ENCODE results near the gene PSMD8. TPM values are rescaled to one million over a fixed set of nuclear protein-coding genes. Genes with fewer than 3 reads are reported as not detected.

The PSMD8 gene
- total RNA-seq, 4 donors from 2014 or later: 819 to 1,400 (median 1,309) TPM

DNA sequence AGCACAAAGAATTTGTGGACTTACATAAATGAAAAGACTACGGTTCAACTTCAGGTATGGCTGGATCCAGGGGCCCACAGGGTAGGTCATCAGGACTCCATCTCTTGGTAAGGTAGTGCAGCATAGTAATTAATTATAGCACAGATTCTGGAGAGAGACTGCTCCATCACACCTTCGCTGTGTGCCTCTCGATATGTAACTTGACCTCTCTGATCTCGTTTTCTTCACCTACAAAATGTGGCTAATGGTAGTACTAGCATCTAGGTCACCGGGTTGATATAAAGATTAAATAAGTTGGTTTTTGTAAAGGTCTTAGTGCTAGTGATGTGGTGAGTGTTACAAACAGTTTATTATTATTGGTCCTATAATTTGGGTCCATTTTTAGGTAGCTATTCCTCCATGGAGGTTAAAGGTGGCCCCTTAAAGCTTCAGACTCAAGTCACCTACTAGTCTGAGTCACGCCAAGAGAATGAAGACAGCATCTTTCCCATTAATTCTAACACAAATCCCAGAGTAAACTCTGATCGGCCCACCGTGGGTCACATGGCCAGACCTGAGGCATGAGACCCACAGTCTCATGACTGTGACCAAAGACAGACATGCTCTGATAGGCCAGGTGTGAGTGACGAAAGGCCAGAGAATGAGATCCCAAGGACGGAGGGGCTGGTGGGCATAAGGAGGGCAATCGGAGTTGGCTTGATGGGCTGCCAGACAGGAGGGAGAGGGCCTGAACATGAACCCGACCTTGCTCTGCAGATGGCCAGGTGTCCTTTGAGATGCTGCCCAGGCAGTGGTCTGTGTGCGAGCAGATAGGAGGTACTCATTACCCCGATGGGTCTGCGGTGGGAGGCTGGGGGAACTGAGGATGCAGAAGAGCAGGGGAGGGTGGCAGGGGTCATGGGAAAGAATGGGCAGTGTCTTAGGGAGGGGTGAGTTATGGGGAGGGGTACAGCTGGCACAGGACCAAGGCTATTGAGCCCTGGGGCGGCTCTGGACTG, 18.3 kb upstream of the PSMD8 start:
- no peaks in the 10 kb centered on the region for H3K4me1 ChIP-seq
- in situ Hi-C loops (cut with MboI; ENCODE audit: low sequenced_read_pairs in 4 of 4): no loop called here

DNA sequence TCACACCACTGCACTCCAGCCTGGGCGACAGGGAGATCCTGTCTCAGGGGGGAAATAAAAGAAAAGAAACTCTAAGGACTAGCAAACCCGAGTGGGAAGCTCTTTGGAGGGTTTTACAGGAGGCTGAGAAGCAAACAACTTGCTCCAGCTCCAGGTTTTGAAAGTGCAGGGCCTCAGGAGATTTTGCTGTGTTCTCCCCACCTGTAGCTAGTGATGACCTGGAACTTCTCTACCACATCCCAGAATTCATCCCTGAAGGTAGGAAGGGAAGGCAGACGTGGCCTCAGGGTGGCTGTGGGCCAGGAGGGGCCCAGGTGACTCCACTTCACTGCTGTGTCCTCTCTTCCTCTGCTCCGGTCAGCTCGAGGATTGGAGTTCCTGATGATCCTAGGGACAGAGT, 16.3 kb upstream of the PSMD8 start:
- no peaks in the 10 kb centered on the region for H3K36me3 ChIP-seq
- intact Hi-C loops (cut with DNase I; ENCODE audit: low total_unique reads) (no loop called here), in situ Hi-C loops (cut with MboI; ENCODE audit: low sequenced_read_pairs in 4 of 4) (no loop called here)
- H3K4me1 ChIP-seq: peaks cover 5 to 14% of the 10 kb centered on the region in 2 donors
- no peak overlapping the region for H3K27ac ChIP-seq
- no peak for ATAC-seq
- H3K4me3 ChIP-seq: no peak overlapping the region
- no peak for DNase-seq
- H3K27me3 ChIP-seq: peaks cover 25 to 40% (median 28%) of the 10 kb centered on the region in 3 donors
- no peaks in the 10 kb centered on the region for H3K9me3 ChIP-seq
- TF ChIP-seq, protein P1, sequence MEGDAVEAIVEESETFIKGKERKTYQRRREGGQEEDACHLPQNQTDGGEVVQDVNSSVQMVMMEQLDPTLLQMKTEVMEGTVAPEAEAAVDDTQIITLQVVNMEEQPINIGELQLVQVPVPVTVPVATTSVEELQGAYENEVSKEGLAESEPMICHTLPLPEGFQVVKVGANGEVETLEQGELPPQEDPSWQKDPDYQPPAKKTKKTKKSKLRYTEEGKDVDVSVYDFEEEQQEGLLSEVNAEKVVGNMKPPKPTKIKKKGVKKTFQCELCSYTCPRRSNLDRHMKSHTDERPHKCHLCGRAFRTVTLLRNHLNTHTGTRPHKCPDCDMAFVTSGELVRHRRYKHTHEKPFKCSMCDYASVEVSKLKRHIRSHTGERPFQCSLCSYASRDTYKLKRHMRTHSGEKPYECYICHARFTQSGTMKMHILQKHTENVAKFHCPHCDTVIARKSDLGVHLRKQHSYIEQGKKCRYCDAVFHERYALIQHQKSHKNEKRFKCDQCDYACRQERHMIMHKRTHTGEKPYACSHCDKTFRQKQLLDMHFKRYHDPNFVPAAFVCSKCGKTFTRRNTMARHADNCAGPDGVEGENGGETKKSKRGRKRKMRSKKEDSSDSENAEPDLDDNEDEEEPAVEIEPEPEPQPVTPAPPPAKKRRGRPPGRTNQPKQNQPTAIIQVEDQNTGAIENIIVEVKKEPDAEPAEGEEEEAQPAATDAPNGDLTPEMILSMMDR (IDR thresholded peaks at IDR 0.05 in 4 of 5, conservative IDR thresholded peaks at IDR 0.05 in 1 of 5): no peak
- TF ChIP-seq POLR2A (IDR thresholded peaks at IDR 0.05): no peak

More for the DNA sequence above, 18.3 kb upstream of the PSMD8 start:
- intact Hi-C loops (cut with DNase I; ENCODE audit: low total_unique reads): no loop called here
- Histone ChIP-seq H3K27me3 (peaks cover 32 to 41% (median 39%) of the 10 kb centered on the region in 3 donors), H3K36me3 (no peaks in the 10 kb centered on the region), H3K9me3 (no peaks in the 10 kb centered on the region), H3K27ac (no peak overlapping the region), H3K4me3 (no peak overlapping the region)
- ATAC-seq (no peak), DNase-seq (no peak)
- TF ChIP-seq, protein P1 (IDR thresholded peaks at IDR 0.05 in 4 of 5, conservative IDR thresholded peaks at IDR 0.05 in 1 of 5): no peak
- TF ChIP-seq POLR2A (IDR thresholded peaks at IDR 0.05): no peak

DNA sequence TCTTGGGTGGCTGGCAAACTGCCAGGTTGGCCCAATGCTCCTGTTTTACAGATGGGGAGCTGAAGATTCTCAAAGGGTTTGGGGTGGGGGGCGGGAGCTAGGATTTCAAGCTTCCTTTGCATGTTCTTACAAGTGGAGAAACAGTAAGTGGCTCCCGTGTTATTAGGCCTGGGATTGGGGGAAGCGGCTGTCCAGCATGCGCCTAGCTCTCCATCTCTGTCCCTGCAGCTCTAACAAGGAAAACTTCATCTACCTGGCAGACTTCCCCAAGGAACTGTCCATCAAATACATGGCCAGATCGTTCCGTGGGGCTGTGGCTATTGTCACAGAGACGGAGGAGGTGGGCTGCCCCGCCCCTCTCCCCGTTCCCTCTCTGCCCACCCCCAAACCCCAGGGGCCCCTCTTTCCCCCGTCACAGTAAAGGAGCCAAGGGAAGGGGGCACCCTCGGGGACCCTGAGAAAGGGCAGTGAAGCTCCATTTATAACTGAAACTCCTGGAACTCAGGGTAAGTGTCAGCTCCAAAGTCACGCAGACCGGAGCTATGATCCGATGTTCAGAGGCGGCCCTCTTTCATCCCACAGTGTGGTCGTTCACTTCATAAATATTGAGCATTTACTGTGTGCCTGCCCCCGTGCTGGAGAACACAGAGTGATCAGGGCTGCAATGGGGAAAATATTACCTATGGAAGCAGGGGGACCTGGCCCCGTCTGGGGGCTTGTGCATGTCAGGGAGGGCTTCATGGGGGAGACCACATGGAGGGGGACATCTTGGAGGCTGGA, 14.9 kb upstream of the PSMD8 start:
- TF ChIP-seq POLR2A (IDR thresholded peaks at IDR 0.05): no peak
- TF ChIP-seq, protein P1 (IDR thresholded peaks at IDR 0.05 in 4 of 5, conservative IDR thresholded peaks at IDR 0.05 in 1 of 5): no peak
- DNase-seq (no peak), ATAC-seq (no peak)
- peaks cover 5 to 14% of the 10 kb centered on the region in 2 donors for H3K4me1 ChIP-seq
- no peak overlapping the region for H3K27ac ChIP-seq
- no peak overlapping the region for H3K4me3 ChIP-seq
- H3K9me3 ChIP-seq: no peaks in the 10 kb centered on the region
- intact Hi-C loops (cut with DNase I; ENCODE audit: low total_unique reads) (no loop called here), in situ Hi-C loops (cut with MboI; ENCODE audit: low sequenced_read_pairs in 4 of 4) (no loop called here)
- H3K36me3 ChIP-seq: no peaks in the 10 kb centered on the region
- H3K27me3 ChIP-seq: peaks cover 21 to 34% (median 25%) of the 10 kb centered on the region in 3 donors

DNA sequence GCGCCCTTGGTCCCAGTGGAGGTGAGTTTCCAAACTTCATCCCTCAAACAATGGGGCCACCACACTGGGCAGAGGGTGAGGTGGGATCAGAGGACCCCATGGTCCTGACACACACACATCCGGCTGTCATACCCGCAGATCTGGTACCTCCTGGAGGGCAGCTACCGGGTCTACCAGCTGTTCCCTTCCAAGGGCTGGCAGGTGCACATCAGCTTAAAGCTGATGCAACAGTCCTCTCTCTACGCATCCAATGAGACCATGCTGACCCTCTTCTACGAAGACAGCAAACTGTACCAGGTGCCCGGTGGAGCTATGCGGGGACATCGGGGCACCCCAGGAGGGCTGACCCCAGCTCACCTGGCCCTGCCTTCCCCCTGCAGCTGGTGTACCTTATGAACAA, 14.0 kb upstream of the PSMD8 start:
- no peak for DNase-seq
- no peaks in the 10 kb centered on the region for H3K9me3 ChIP-seq
- TF ChIP-seq, protein P1 (IDR thresholded peaks at IDR 0.05 in 4 of 5, conservative IDR thresholded peaks at IDR 0.05 in 1 of 5): no peak
- no peak for TF ChIP-seq POLR2A (IDR thresholded peaks at IDR 0.05)
- peaks cover 5 to 14% of the 10 kb centered on the region in 2 donors for H3K4me1 ChIP-seq
- H3K36me3 ChIP-seq: no peaks in the 10 kb centered on the region
- H3K27me3 ChIP-seq: peaks cover 21 to 34% (median 25%) of the 10 kb centered on the region in 3 donors
- no peak overlapping the region for H3K4me3 ChIP-seq
- intact Hi-C loops (cut with DNase I; ENCODE audit: low total_unique reads) (no loop called here), in situ Hi-C loops (cut with MboI; ENCODE audit: low sequenced_read_pairs in 4 of 4) (no loop called here)
- H3K27ac ChIP-seq: no peak overlapping the region
- no peak for ATAC-seq
